IMR-90 (cell line): ENCODE measurements around the gene RFPL1. TPM values are rescaled to one million over a fixed set of nuclear protein-coding genes. Genes with fewer than 3 reads are reported as not detected.

Source experiments
- ATAC-seq: fragments of 200-7000 bp; cut with Tn5 transposase; 2 replicates; pipeline ENCODE4 v1.9.1; 2020; ENCODE audit warnings: low read depth, mild to moderate bottlenecking, moderate library complexity
- BruUV-seq: library from RNA; stranded (reverse); fragments of 400-500 nt; replicated peaks from 2 replicates; lab custom pipeline; 2021; lab: Mats Ljungman, UMichigan
- CTCF ChIA-PET: fragments of 300-600 bp; formaldehyde crosslinking; extraction: SDS; loops from one replicate; lab custom pipeline; 2021; ENCODE audit warnings: antibody characterized with exemption; lab: Yijun Ruan, JAX
- POLR2A ChIA-PET: fragments of 300-600 bp; sonication (Branson Sonifier 250); formaldehyde crosslinking; loops from one replicate; lab custom pipeline; 2022; ENCODE audit warnings: antibody characterized with exemption; ENCODE audit not compliant: unreplicated experiment; lab: Charles Lee
- DNase-seq: peaks from one replicate; pipeline ENCODE4 v3.0.0; 2013
- H2AFZ ChIP-seq: replicated peaks from 2 replicates; pipeline ENCODE3; 2013; ENCODE audit warnings: low read length, mild to moderate bottlenecking; ENCODE audit not compliant: poor library complexity
- H2AK5ac ChIP-seq: 2 replicates; pipeline ENCODE4 v1.6.1; 2013; ENCODE audit warnings: low read depth, low read length, inconsistent platforms
- H2AK9ac ChIP-seq: replicated peaks from 2 replicates; pipeline ENCODE3; 2013; ENCODE audit warnings: mild to moderate bottlenecking, low read depth, low read length, moderate library complexity; ENCODE audit not compliant: poor library complexity
- H2BK120ac ChIP-seq: 2 replicates; pipeline ENCODE4 v1.6.1; 2013; ENCODE audit warnings: low read depth, low read length, inconsistent platforms
- H2BK15ac ChIP-seq: 3 replicates; pipeline ENCODE4 v1.6.1; 2013; ENCODE audit warnings: low read depth, low read length, inconsistent platforms
- H2BK20ac ChIP-seq: 2 replicates; pipeline ENCODE4 v1.6.1; 2013; ENCODE audit warnings: low read depth, mild to moderate bottlenecking, inconsistent platforms, low read length, moderate library complexity
- H2BK5ac ChIP-seq: 2 replicates; pipeline ENCODE4 v1.6.1; 2013; ENCODE audit warnings: mild to moderate bottlenecking, low read depth, low read length, inconsistent platforms; ENCODE audit not compliant: poor library complexity, severe bottlenecking
- H3K14ac ChIP-seq: replicated peaks from 2 replicates; pipeline ENCODE4 v1.6.1; 2013; ENCODE audit warnings: low read depth, low read length, inconsistent platforms
- H3K18ac ChIP-seq: 2 replicates; pipeline ENCODE4 v1.6.1; 2013; ENCODE audit warnings: low read depth, low read length, control low read depth
- H3K23ac ChIP-seq: 2 replicates; pipeline ENCODE4 v1.6.1; 2013; ENCODE audit warnings: low read depth, low read length, inconsistent platforms
- H3K27ac ChIP-seq: 2 replicates; pipeline ENCODE4 v1.5.1; 2013; ENCODE audit warnings: mild to moderate bottlenecking, control low read depth, low read length; ENCODE audit not compliant: insufficient read depth
- H3K27me3 ChIP-seq: 2 replicates; pipeline ENCODE4 v1.6.1; 2013; ENCODE audit warnings: low read length; ENCODE audit not compliant: control insufficient read depth, insufficient read depth
- H3K36me3 ChIP-seq: 2 replicates; pipeline ENCODE4 v1.6.1; 2013; ENCODE audit warnings: low read length, mixed read lengths; ENCODE audit not compliant: control insufficient read depth, insufficient read depth
- H3K4ac ChIP-seq: 2 replicates; pipeline ENCODE4 v1.6.1; 2013; ENCODE audit warnings: low read depth, low read length, inconsistent platforms
- H3K4me1 ChIP-seq: 2 replicates; pipeline ENCODE4 v1.6.1; 2013; ENCODE audit warnings: low read length, mixed read lengths; ENCODE audit not compliant: control insufficient read depth, insufficient read depth
- H3K4me2 ChIP-seq: 2 replicates; pipeline ENCODE4 v1.6.1; 2013; ENCODE audit warnings: low read depth, mild to moderate bottlenecking, control low read depth, low read length, moderate library complexity
- H3K4me3 ChIP-seq: 2 replicates; pipeline ENCODE4 v1.5.1; 2013; ENCODE audit warnings: low read depth, mild to moderate bottlenecking, control low read depth, low read length, moderate library complexity; ENCODE audit not compliant: insufficient read depth
- H3K56ac ChIP-seq: 2 replicates; pipeline ENCODE4 v1.6.1; 2013; ENCODE audit warnings: low read length, inconsistent platforms; ENCODE audit not compliant: insufficient read depth; ENCODE audit errors: extremely low read depth
- H3K79me1 ChIP-seq, 2 experiments: 2 replicates each; pipeline ENCODE4 v1.6.1; 2013; ENCODE audit warnings: low read length in 2 of 2, inconsistent platforms in 1 of 2, low read depth in 1 of 2
- H3K9ac ChIP-seq: 2 replicates; pipeline ENCODE4 v1.6.1; 2013; ENCODE audit warnings: low read depth, low read length, control low read depth
- H3K9me1 ChIP-seq: 2 replicates; pipeline ENCODE4 v1.6.1; 2013; ENCODE audit warnings: low read length, inconsistent platforms; ENCODE audit not compliant: insufficient read depth
- H3K9me3 ChIP-seq: 2 replicates; pipeline ENCODE4 v1.6.1; 2013; ENCODE audit warnings: low read length; ENCODE audit not compliant: control insufficient read depth, insufficient read depth
- H4K20me1 ChIP-seq: 2 replicates; pipeline ENCODE4 v1.6.1; 2013; ENCODE audit warnings: low read length, inconsistent platforms; ENCODE audit not compliant: insufficient read depth
- H4K5ac ChIP-seq: 2 replicates; pipeline ENCODE4 v1.6.1; 2013; ENCODE audit warnings: mild to moderate bottlenecking, low read depth, low read length, control low read depth
- H4K8ac ChIP-seq, 2 experiments: 2 replicates each; pipeline ENCODE4 v1.6.1; 2013; ENCODE audit warnings: low read depth in 2 of 2, low read length in 2 of 2, control low read depth in 1 of 2, inconsistent platforms in 1 of 2
- H4K91ac ChIP-seq: 2 replicates; pipeline ENCODE4 v1.6.1; 2013; ENCODE audit warnings: low read depth, low read length, inconsistent platforms; ENCODE audit not compliant: insufficient read depth
- BHLHE40 ChIP-seq: fragments of 150-350 bp; IDR thresholded peaks from 2 replicates; pipeline ENCODE4 v1.6.1; 2016; ENCODE audit warnings: mild to moderate bottlenecking, low read depth, low read length
- CEBPB ChIP-seq: IDR thresholded peaks from 2 replicates; pipeline ENCODE4 v1.6.1; 2012; ENCODE audit warnings: low read depth, low read length, improper control_type of control experiment
- CHD1 ChIP-seq: IDR thresholded peaks from 2 replicates; pipeline ENCODE4 v1.6.1; 2012; ENCODE audit warnings: low read depth, low read length, improper control_type of control experiment
- ELK1 ChIP-seq: fragments of 150-350 bp; IDR thresholded peaks from 2 replicates; pipeline ENCODE4 v1.6.1; 2016; ENCODE audit warnings: low read depth, mild to moderate bottlenecking, low read length, moderate library complexity, borderline replicate concordance
- FOS ChIP-seq: fragments of 150-350 bp; IDR thresholded peaks from 2 replicates; pipeline ENCODE4 v1.6.1; 2016; ENCODE audit warnings: low read depth, low read length
- MAFK ChIP-seq: IDR thresholded peaks from 2 replicates; pipeline ENCODE4 v1.6.1; 2012; ENCODE audit warnings: low read depth, low read length, improper control_type of control experiment
- MAZ ChIP-seq: IDR thresholded peaks from 2 replicates; pipeline ENCODE4 v1.6.1; 2012; ENCODE audit warnings: low read depth, mild to moderate bottlenecking, low read length, improper control_type of control experiment, moderate library complexity, borderline replicate concordance
- MXI1 ChIP-seq: IDR thresholded peaks from 2 replicates; pipeline ENCODE4 v1.6.1; 2012; ENCODE audit warnings: low read depth, mild to moderate bottlenecking, low read length, moderate library complexity, borderline replicate concordance
- NFE2L2 ChIP-seq: fragments of 150-350 bp; IDR thresholded peaks from 2 replicates; pipeline ENCODE4 v1.6.1; 2016; ENCODE audit warnings: low read depth, mild to moderate bottlenecking, low read length
- POLR2A ChIP-seq: IDR thresholded peaks from 2 replicates; pipeline ENCODE4 v1.6.1; 2012; ENCODE audit warnings: mild to moderate bottlenecking, low read depth, low read length
- RAD21 ChIP-seq: IDR thresholded peaks from 2 replicates; pipeline ENCODE4 v1.6.1; 2012; ENCODE audit warnings: low read length, improper control_type of control experiment
- RCOR1 ChIP-seq: IDR thresholded peaks from 2 replicates; pipeline ENCODE4 v1.6.1; 2012; ENCODE audit warnings: mild to moderate bottlenecking, low read length, improper control_type of control experiment; ENCODE audit not compliant: insufficient replicate concordance
- RFX5 ChIP-seq: IDR thresholded peaks from 2 replicates; pipeline ENCODE4 v1.8.0; 2012; ENCODE audit warnings: low read depth, mild to moderate bottlenecking, low read length, moderate library complexity
- SMC3 ChIP-seq: fragments of 150-350 bp; IDR thresholded peaks from 2 replicates; pipeline ENCODE4 v1.6.1; 2016; ENCODE audit warnings: low read depth, mild to moderate bottlenecking, antibody characterized with exemption, low read length, moderate library complexity
- USF2 ChIP-seq: fragments of 150-350 bp; IDR thresholded peaks from 2 replicates; pipeline ENCODE4 v1.6.1; 2017; ENCODE audit warnings: mild to moderate bottlenecking, antibody characterized with exemption, low read length, low read depth
- WGBS, 2 experiments: methylation state at CpG; one replicate each; pipeline versions ENCODE4 v1.1.5 to v1.1.7; 2013; ENCODE audit warnings: missing lambda C conversion rate in 2 of 2; ENCODE audit not compliant: insufficient read length in 1 of 2; ENCODE audit errors: extremely low coverage in 2 of 2; 5-methylcytosine and 5-hydroxymethylcytosine counted together
- dilution Hi-C: fragments of 300-500 bp; cut with HindIII; formaldehyde crosslinking; loops from one replicate; pipeline ENCODE4 v1.14.3; 2018; ENCODE audit warnings: low sequenced_read_pairs; ENCODE audit not compliant: unreplicated experiment
- in situ Hi-C: fragments of 300-500 bp; cut with MboI; formaldehyde crosslinking; loops from 3 replicates; pipeline ENCODE4 v1.14.3; 2019; ENCODE audit warnings: low sequenced_read_pairs, inconsistent platforms, mixed read lengths
- intact Hi-C: fragments of 100-400 bp; cut with micrococcal nuclease; formaldehyde crosslinking; loops from 2 replicates; pipeline ENCODE4 v1.10.0; 2022
- polyA plus RNA-seq, 3 experiments: library from polyadenylated mRNA; depleted of rRNA; stranded (reverse); fragments of >200 nt; gene quantifications; 2 replicates each; pipeline ENCODE4 v1.2.3, GENCODE V29; 2012; ENCODE audit warnings: low replicate concordance in 1 of 3
- total RNA-seq: library from RNA; depleted of rRNA; stranded (reverse); fragments of >200 nt; gene quantifications from 2 replicates; pipeline ENCODE4 v1.2.3, GENCODE V29; 2012
- TF ChIP-seq, protein P1 (sequence below): conservative IDR thresholded peaks from 2 replicates; pipeline ENCODE4 v1.5.1; 2012; ENCODE audit warnings: mild to moderate bottlenecking, low read depth, low read length, improper control_type of control experiment

The RFPL1 gene
- total and polyA plus RNA-seq, 2 of the 4 experiments (the other 2 are of a cell fraction) = not detected

DNA sequence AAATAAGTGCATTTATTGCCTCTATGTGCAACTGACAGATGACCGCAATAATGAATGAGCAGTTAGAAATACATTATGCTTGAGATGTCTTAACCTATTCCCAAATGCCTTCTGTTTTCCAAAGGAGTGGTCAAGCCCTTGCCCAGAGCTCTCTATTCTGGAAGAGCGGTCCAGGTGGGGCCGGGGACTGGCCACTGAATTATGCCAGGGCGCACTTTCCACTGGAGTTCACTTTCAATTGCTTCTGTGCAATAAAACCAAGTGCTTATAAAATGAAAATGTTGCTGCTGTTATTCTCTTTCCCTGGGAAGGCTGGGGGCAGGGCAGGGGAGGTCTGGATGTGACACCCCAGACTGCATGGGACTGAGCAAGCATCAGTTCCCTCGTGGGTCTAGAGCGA is 52.6 kb downstream of the RFPL1 start:
- TF ChIP-seq MAZ = no peak
- no peak for TF ChIP-seq SMC3
- no peak for TF ChIP-seq BHLHE40
- no peak for TF ChIP-seq NFE2L2
- no peak for TF ChIP-seq RFX5
- no peak for TF ChIP-seq USF2
- TF ChIP-seq POLR2A = no peak
- no peak for TF ChIP-seq FOS
- no peak for TF ChIP-seq MXI1
- TF ChIP-seq RAD21 = no peak
- TF ChIP-seq, protein P1, sequence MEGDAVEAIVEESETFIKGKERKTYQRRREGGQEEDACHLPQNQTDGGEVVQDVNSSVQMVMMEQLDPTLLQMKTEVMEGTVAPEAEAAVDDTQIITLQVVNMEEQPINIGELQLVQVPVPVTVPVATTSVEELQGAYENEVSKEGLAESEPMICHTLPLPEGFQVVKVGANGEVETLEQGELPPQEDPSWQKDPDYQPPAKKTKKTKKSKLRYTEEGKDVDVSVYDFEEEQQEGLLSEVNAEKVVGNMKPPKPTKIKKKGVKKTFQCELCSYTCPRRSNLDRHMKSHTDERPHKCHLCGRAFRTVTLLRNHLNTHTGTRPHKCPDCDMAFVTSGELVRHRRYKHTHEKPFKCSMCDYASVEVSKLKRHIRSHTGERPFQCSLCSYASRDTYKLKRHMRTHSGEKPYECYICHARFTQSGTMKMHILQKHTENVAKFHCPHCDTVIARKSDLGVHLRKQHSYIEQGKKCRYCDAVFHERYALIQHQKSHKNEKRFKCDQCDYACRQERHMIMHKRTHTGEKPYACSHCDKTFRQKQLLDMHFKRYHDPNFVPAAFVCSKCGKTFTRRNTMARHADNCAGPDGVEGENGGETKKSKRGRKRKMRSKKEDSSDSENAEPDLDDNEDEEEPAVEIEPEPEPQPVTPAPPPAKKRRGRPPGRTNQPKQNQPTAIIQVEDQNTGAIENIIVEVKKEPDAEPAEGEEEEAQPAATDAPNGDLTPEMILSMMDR = no peak
- TF ChIP-seq ELK1 = no peak
- no peak for TF ChIP-seq CEBPB
- no peak for TF ChIP-seq CHD1
- no peak for TF ChIP-seq MAFK
- no peak for TF ChIP-seq RCOR1
- DNase-seq = no peak
- no peak for ATAC-seq
- no peak overlapping the region for H4K91ac ChIP-seq
- no peak overlapping the region for H2BK15ac ChIP-seq
- no peak overlapping the region for H2AK5ac ChIP-seq
- in situ Hi-C loops = no loop called here
- no peaks in the 10 kb centered on the region for H3K27me3 ChIP-seq
- intact Hi-C loops = no loop called here
- H3K4me2 ChIP-seq = no peak overlapping the region
- ChIA-PET POLR2A (no interaction called here), CTCF (no interaction called here)
- H3K56ac ChIP-seq = no peak overlapping the region
- no peaks in the 10 kb centered on the region for H3K4me1 ChIP-seq
- no CpG with 5 or more reads among the region's 6 CpGs for WGBS, 2 experiments
- H2BK5ac ChIP-seq = no peak overlapping the region
- H4K5ac ChIP-seq = no peak overlapping the region
- no peak overlapping the region for H2AK9ac ChIP-seq
- no peaks in the 10 kb centered on the region for H3K36me3 ChIP-seq
- no peaks in the 10 kb centered on the region for H3K9me1 ChIP-seq
- no peak overlapping the region for H2AFZ ChIP-seq
- dilution Hi-C loops = no loop called here
- BruUV-seq = no TSS peak
- no peak overlapping the region for H3K9ac ChIP-seq
- no peak overlapping the region for H3K4me3 ChIP-seq
- no peak overlapping the region for H2BK120ac ChIP-seq
- H3K79me1 ChIP-seq = no peaks in the 10 kb centered on the region
- peaks cover 8% of the 10 kb centered on the region for H3K9me3 ChIP-seq
- no peak overlapping the region for H2BK20ac ChIP-seq
- no peak overlapping the region for H3K27ac ChIP-seq
- no peak overlapping the region for H3K4ac ChIP-seq
- H3K18ac ChIP-seq = no peak overlapping the region
- H4K8ac ChIP-seq = no peak overlapping the region
- no peak overlapping the region for H3K14ac ChIP-seq
- H3K23ac ChIP-seq = no peak overlapping the region
- no peaks in the 10 kb centered on the region for H4K20me1 ChIP-seq
